Measurements from ENCODE around the gene CHRNG. TPM values are rescaled to one million over a fixed set of nuclear protein-coding genes. Genes with fewer than 3 reads are reported as not detected.

CHRNG gene
- total RNA-seq, 4 donors from 2014 or later = not detected

- H3K36me3 ChIP-seq = no peaks in the 10 kb centered on the region
- intact Hi-C loops (cut with DNase I; ENCODE audit: low total_unique reads) = no loop called here
- no peak overlapping the region for H3K27ac ChIP-seq
- TF ChIP-seq CTCF (IDR thresholded peaks at IDR 0.05) (no peak), POLR2A (IDR thresholded peaks at IDR 0.05) (no peak)
- no peaks in the 10 kb centered on the region for H3K27me3 ChIP-seq
- no peak for DNase-seq
- no peaks in the 10 kb centered on the region for H3K9me3 ChIP-seq
- no peaks in the 10 kb centered on the region for H3K4me1 ChIP-seq
- no peak overlapping the region for H3K4me3 ChIP-seq
Measured at GRCh38 chr2:232492963-232493700, 46.4 kb upstream of the CHRNG start.

GRCh38 chr2:232493701-232494474 is 45.6 kb upstream of the CHRNG start:
- H3K9me3 ChIP-seq = no peaks in the 10 kb centered on the region
- H3K36me3 ChIP-seq = no peaks in the 10 kb centered on the region
- DNase-seq = no peak
- no peaks in the 10 kb centered on the region for H3K27me3 ChIP-seq
- H3K4me1 ChIP-seq = no peaks in the 10 kb centered on the region
- no peak overlapping the region for H3K27ac ChIP-seq
- intact Hi-C loops (cut with DNase I; ENCODE audit: low total_unique reads) = no loop called here
- no peak overlapping the region for H3K4me3 ChIP-seq
- TF ChIP-seq POLR2A (IDR thresholded peaks at IDR 0.05) (no peak), CTCF (IDR thresholded peaks at IDR 0.05) (no peak)

- intact Hi-C loops (cut with DNase I; ENCODE audit: low total_unique reads) = no loop called here
- H3K9me3 ChIP-seq = no peaks in the 10 kb centered on the region
- no peak for DNase-seq
- H3K4me1 ChIP-seq = no peaks in the 10 kb centered on the region
- H3K27me3 ChIP-seq = no peaks in the 10 kb centered on the region
- no peak overlapping the region for H3K4me3 ChIP-seq
- TF ChIP-seq CTCF (IDR thresholded peaks at IDR 0.05) (no peak), POLR2A (IDR thresholded peaks at IDR 0.05) (no peak)
- H3K27ac ChIP-seq = no peak overlapping the region
- no peaks in the 10 kb centered on the region for H3K36me3 ChIP-seq
Measured at GRCh38 chr2:232494542-232494941, 45.0 kb upstream of the CHRNG start.

- intact Hi-C loops (cut with DNase I; ENCODE audit: low total_unique reads) = no loop called here
- H3K27me3 ChIP-seq = no peaks in the 10 kb centered on the region
- H3K9me3 ChIP-seq = no peaks in the 10 kb centered on the region
- no peaks in the 10 kb centered on the region for H3K4me1 ChIP-seq
- H3K4me3 ChIP-seq = no peak overlapping the region
- H3K27ac ChIP-seq = no peak overlapping the region
- H3K36me3 ChIP-seq = no peaks in the 10 kb centered on the region
- TF ChIP-seq POLR2A (IDR thresholded peaks at IDR 0.05) (no peak), CTCF (IDR thresholded peaks at IDR 0.05) (no peak)
- no peak for DNase-seq
Measured at GRCh38 chr2:232495292-232495691, 44.2 kb upstream of the CHRNG start.

All from uterus (tissue), 4 donors.